HL-60 (cell line): ENCODE data around the gene SBSN.
A peak's percentile ranks its signal among the peaks of the same experiment; 100 is the strongest.

ENCODE experiments used
- GABPA ChIP-seq: IDR thresholded peaks from 2 replicates; pipeline ENCODE4 v1.6.1; 2012; ENCODE audit warnings: low read depth
- POLR2AphosphoS5 ChIP-seq: IDR thresholded peaks from 2 replicates; pipeline ENCODE4 v1.6.1; 2012; ENCODE audit warnings: low read depth
- REST ChIP-seq: IDR thresholded peaks from 2 replicates; pipeline ENCODE4 v1.6.1; 2012; ENCODE audit warnings: low read depth; ENCODE audit not compliant: insufficient replicate concordance
- SPI1 ChIP-seq: IDR thresholded peaks from 2 replicates; pipeline ENCODE4 v1.6.1; 2012; ENCODE audit warnings: low read depth, mild to moderate bottlenecking, borderline replicate concordance
- TF ChIP-seq, protein P1 (sequence below): IDR thresholded peaks from one replicate; pipeline ENCODE4 v1.5.1; 2011; ENCODE audit warnings: low read length, control low read depth, inconsistent platforms; ENCODE audit not compliant: insufficient read depth

DNA sequence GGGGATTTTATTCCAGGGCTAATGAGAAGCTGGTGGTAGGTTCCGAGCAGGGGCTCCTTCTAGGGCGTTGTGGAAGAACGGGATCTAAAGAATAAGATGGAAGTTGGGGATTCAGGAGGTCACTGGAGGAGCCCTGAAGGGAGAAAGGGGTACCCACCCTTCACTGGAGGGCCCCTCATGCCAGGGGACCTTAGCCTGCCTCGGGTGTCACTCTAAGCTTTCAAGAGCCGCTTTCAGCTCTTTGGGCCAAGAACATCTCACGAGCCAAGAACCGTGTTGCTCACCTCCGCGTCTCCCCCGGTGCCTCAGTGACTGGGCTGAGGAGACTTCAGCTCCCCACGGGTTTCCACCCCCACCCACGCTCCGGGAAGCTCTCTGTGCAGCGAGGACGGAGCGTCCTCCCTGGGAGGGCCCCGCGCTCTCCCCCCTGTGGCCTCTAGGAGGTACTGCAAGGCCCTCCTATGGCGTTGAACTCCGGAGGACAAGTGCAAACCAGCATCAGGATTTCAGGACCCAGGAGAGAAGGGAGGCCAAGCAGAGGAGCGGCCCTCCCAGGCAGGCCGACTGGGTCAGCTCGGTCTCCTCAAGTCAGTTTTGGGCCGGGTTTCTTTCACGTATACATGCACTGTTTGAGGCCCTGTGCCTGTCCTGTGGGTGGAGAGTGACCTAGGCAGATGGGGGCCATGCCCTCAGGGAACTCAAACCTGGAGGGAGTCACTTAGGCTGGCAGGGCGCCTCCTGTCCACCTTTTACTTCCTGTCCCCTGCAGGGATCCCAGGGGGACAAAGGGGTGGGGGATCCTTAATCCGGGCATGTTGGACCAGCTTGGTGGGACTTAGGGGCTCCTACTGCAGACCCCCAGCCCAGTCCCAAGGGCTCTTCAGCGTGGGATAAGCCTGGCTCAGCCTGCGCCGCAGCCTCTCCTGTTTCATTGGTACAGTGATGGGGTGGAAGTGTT is 32.7 kb downstream of the SBSN start:
- no peak for TF ChIP-seq POLR2AphosphoS5
- TF ChIP-seq REST, result no peak
- TF ChIP-seq, protein P1, sequence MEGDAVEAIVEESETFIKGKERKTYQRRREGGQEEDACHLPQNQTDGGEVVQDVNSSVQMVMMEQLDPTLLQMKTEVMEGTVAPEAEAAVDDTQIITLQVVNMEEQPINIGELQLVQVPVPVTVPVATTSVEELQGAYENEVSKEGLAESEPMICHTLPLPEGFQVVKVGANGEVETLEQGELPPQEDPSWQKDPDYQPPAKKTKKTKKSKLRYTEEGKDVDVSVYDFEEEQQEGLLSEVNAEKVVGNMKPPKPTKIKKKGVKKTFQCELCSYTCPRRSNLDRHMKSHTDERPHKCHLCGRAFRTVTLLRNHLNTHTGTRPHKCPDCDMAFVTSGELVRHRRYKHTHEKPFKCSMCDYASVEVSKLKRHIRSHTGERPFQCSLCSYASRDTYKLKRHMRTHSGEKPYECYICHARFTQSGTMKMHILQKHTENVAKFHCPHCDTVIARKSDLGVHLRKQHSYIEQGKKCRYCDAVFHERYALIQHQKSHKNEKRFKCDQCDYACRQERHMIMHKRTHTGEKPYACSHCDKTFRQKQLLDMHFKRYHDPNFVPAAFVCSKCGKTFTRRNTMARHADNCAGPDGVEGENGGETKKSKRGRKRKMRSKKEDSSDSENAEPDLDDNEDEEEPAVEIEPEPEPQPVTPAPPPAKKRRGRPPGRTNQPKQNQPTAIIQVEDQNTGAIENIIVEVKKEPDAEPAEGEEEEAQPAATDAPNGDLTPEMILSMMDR, result peak; percentile 87
- TF ChIP-seq GABPA, result no peak
- TF ChIP-seq SPI1, result no peak
